CD14-positive monocyte (primary cell): ENCODE data around the gene SH3PXD2A. TPM values are rescaled to one million over a fixed set of nuclear protein-coding genes. Genes with fewer than 3 reads are reported as not detected.
A peak's percentile ranks its signal among the peaks of the same experiment; 100 is the strongest.

Source experiments
- DNase-seq, 3 donors: peaks; one replicate each; pipeline ENCODE4 v3.0.0-alpha.2; 2011 to 2022
- H2AFZ ChIP-seq: 2 replicates; pipeline ENCODE4 v1.6.0; 2012; ENCODE audit warnings: mild to moderate bottlenecking, low read depth, low read length, inconsistent platforms; ENCODE audit not compliant: insufficient read depth, poor library complexity, severe bottlenecking
- H3K27ac ChIP-seq, 2 donors: 1 replicate in 1 of 2; 2 replicates in 1 of 2; pipeline ENCODE4 v1.5.1; 2012 to 2013; ENCODE audit warnings: low read length in 2 of 2, control low read depth in 1 of 2, inconsistent platforms in 1 of 2, low read depth in 1 of 2, mild to moderate bottlenecking in 1 of 2
- H3K27me3 ChIP-seq, 2 donors: one replicate each; pipeline versions ENCODE4 v1.6.0 to v1.6.1; 2011 to 2013; ENCODE audit warnings: low read length in 2 of 2; ENCODE audit not compliant: control insufficient read depth in 2 of 2, insufficient read depth in 2 of 2
- H3K36me3 ChIP-seq, 2 donors: replicated peaks in 1 of 2; 1 replicate in 1 of 2; 2 replicates in 1 of 2; pipeline versions ENCODE4 v1.5.1 to v1.6.1; 2012 to 2013; ENCODE audit warnings: low read length in 2 of 2, control low read depth in 1 of 2, inconsistent platforms in 1 of 2, mild to moderate bottlenecking in 1 of 2; ENCODE audit not compliant: insufficient read depth in 2 of 2, control insufficient read depth in 1 of 2
- H3K4me1 ChIP-seq, 2 donors: 1 replicate in 1 of 2; 2 replicates in 1 of 2; pipeline versions ENCODE4 v1.5.1 to v1.6.1; 2012 to 2013; ENCODE audit warnings: low read length in 2 of 2, control low read depth in 1 of 2, inconsistent platforms in 1 of 2, mild to moderate bottlenecking in 1 of 2, moderate library complexity in 1 of 2; ENCODE audit not compliant: insufficient read depth in 2 of 2, control insufficient read depth in 1 of 2
- H3K4me2 ChIP-seq: replicated peaks from 2 replicates; pipeline ENCODE3; 2012; ENCODE audit warnings: low read length, moderate library complexity, mild to moderate bottlenecking; ENCODE audit not compliant: poor library complexity, severe bottlenecking; ENCODE audit errors: extremely low read depth
- H3K4me3 ChIP-seq, 3 experiments: fragments of 200-600 bp in 1 of 3; sonication (generic) in 1 of 3; replicated peaks in 1 of 3; 1 replicate in 2 of 3; 2 replicates in 1 of 3; pipeline ENCODE4 v1.5.1; 2011 to 2013; ENCODE audit warnings: low read length in 3 of 3, mild to moderate bottlenecking in 3 of 3, control low read depth in 2 of 3, low read depth in 2 of 3, inconsistent platforms in 1 of 3, moderate library complexity in 1 of 3
- H3K79me2 ChIP-seq: 2 replicates; pipeline ENCODE4 v1.6.0; 2012; ENCODE audit warnings: mild to moderate bottlenecking, control low read depth, inconsistent platforms, low read length, moderate library complexity; ENCODE audit not compliant: insufficient read depth
- H3K9ac ChIP-seq: 2 replicates; pipeline ENCODE4 v1.6.0; 2017; ENCODE audit warnings: low read length, mild to moderate bottlenecking; ENCODE audit not compliant: insufficient read depth, poor library complexity, severe bottlenecking
- H3K9me3 ChIP-seq, 2 donors: replicated peaks in 1 of 2; 1 replicate in 1 of 2; 2 replicates in 1 of 2; pipeline versions ENCODE4 v1.5.1 to v1.6.1; 2012 to 2013; ENCODE audit warnings: low read length in 2 of 2, control low read depth in 1 of 2; ENCODE audit not compliant: control insufficient read depth in 1 of 2, insufficient read depth in 1 of 2
- H4K20me1 ChIP-seq: 2 replicates; pipeline ENCODE4 v1.6.0; 2012; ENCODE audit warnings: mild to moderate bottlenecking, low read length, control low read depth, moderate library complexity; ENCODE audit not compliant: insufficient read depth
- H3K27ac Mint-ChIP-seq, 7 donors: one replicate each; pipeline ENCODE4 v1.8.0; 2020; ENCODE audit warnings: mild to moderate bottlenecking in 7 of 7, mixed read lengths in 7 of 7, moderate library complexity in 6 of 7, inconsistent platforms in 2 of 7
- H3K27me3 Mint-ChIP-seq, 3 donors: one replicate each; pipeline ENCODE4 v1.8.0; 2021 to 2022; ENCODE audit warnings: low read depth in 3 of 3, mild to moderate bottlenecking in 3 of 3, mixed read lengths in 3 of 3, moderate library complexity in 3 of 3, inconsistent platforms in 1 of 3
- H3K36me3 Mint-ChIP-seq, 2 donors: one replicate each; pipeline ENCODE4 v1.8.0; 2020; ENCODE audit warnings: mixed read lengths in 2 of 2, inconsistent platforms in 1 of 2, mild to moderate bottlenecking in 1 of 2
- H3K4me1 Mint-ChIP-seq: one replicate; pipeline ENCODE4 v1.8.0; 2020; ENCODE audit warnings: mild to moderate bottlenecking, mixed read lengths
- H3K4me3 Mint-ChIP-seq, 2 donors: one replicate each; pipeline ENCODE4 v1.8.0; 2020; ENCODE audit warnings: mild to moderate bottlenecking in 2 of 2, mixed read lengths in 2 of 2, moderate library complexity in 1 of 2
- H3K9me3 Mint-ChIP-seq, 7 donors: one replicate each; pipeline ENCODE4 v1.8.0; 2020 to 2022; ENCODE audit warnings: mixed read lengths in 7 of 7, mild to moderate bottlenecking in 6 of 7, moderate library complexity in 6 of 7, inconsistent platforms in 2 of 7
- WGBS: methylation state at CpG from one replicate; pipeline ENCODE4 v1.1.5; 2013; ENCODE audit warnings: missing lambda C conversion rate; ENCODE audit not compliant: insufficient coverage; 5-methylcytosine and 5-hydroxymethylcytosine counted together
- intact Hi-C, 2 donors: fragments of 100-400 bp; cut with micrococcal nuclease; formaldehyde crosslinking; loops; one replicate each; pipeline versions ENCODE4 v1.15.0 to v1.15.1; 2023
- polyA plus RNA-seq, 3 donors: library from polyadenylated mRNA; depleted of rRNA in 1 of 3; unstranded in 2 of 3; stranded (reverse) in 1 of 3; fragments of 300-500 nt in 2 of 3; fragments of >200 nt in 1 of 3; fragmentation: Illumina TruSeq in 2 of 3; gene quantifications; 1 replicate in 2 of 3; 2 replicates in 1 of 3; pipeline ENCODE4 v1.2.3, GENCODE V29; 2012 to 2021
- TF ChIP-seq, protein P1 (sequence below): fragments of 200-600 bp; IDR thresholded peaks from one replicate; pipeline ENCODE4 v1.8.0; 2022; ENCODE audit warnings: antibody characterized with exemption, mild to moderate bottlenecking

SH3PXD2A gene
- polyA plus RNA-seq, 3 donors = 0.01 to 0.76 (median 0.05) TPM

DNA sequence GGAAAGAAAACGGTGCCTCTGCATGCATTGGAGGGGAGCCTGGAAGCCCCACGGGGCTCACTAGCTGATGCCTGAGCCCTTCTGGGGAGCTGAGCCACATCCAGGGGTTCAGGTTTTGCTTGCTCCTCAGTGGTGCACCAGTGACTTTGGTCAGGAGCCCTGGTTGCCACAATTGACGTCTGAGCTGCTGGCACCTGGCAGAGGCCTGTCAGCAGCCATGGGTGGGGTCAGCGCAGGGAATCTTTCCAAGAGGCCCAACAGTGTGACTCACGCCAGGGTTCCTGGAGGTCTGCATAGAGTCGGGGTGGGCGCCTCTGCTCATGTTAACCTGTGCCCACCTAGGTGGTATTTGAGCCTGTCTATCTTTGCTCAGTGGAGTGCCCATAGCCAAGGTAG, 223.1 kb downstream of the SH3PXD2A start:
- no peak overlapping the region for H3K27ac Mint-ChIP-seq
- no peak overlapping the region for H3K27ac ChIP-seq
- H3K9ac ChIP-seq = no peak overlapping the region
- no peaks in the 10 kb centered on the region for H3K9me3 Mint-ChIP-seq
- H3K4me3 ChIP-seq = no peak overlapping the region
- no peaks in the 10 kb centered on the region for H3K9me3 ChIP-seq
- H3K4me1 Mint-ChIP-seq = no peaks in the 10 kb centered on the region
- no peaks in the 10 kb centered on the region for H3K4me1 ChIP-seq
- no peaks in the 10 kb centered on the region for H3K36me3 Mint-ChIP-seq
- no peak overlapping the region for H3K4me3 Mint-ChIP-seq
- H2AFZ ChIP-seq = no peak overlapping the region
- no peaks in the 10 kb centered on the region for H3K79me2 ChIP-seq
- no peaks in the 10 kb centered on the region for H3K27me3 ChIP-seq
- no peaks in the 10 kb centered on the region for H4K20me1 ChIP-seq
- peaks cover 0 to 2% (median under 1%) of the 10 kb centered on the region in 3 donors for H3K27me3 Mint-ChIP-seq
- DNase-seq = no peak
- no peaks in the 10 kb centered on the region for H3K36me3 ChIP-seq
- TF ChIP-seq, protein P1, sequence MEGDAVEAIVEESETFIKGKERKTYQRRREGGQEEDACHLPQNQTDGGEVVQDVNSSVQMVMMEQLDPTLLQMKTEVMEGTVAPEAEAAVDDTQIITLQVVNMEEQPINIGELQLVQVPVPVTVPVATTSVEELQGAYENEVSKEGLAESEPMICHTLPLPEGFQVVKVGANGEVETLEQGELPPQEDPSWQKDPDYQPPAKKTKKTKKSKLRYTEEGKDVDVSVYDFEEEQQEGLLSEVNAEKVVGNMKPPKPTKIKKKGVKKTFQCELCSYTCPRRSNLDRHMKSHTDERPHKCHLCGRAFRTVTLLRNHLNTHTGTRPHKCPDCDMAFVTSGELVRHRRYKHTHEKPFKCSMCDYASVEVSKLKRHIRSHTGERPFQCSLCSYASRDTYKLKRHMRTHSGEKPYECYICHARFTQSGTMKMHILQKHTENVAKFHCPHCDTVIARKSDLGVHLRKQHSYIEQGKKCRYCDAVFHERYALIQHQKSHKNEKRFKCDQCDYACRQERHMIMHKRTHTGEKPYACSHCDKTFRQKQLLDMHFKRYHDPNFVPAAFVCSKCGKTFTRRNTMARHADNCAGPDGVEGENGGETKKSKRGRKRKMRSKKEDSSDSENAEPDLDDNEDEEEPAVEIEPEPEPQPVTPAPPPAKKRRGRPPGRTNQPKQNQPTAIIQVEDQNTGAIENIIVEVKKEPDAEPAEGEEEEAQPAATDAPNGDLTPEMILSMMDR = no peak
- H3K4me2 ChIP-seq = no peak overlapping the region
- 74% methylated on average over 7 of the region's 7 CpGs for WGBS
- intact Hi-C loops = no loop called here

DNA sequence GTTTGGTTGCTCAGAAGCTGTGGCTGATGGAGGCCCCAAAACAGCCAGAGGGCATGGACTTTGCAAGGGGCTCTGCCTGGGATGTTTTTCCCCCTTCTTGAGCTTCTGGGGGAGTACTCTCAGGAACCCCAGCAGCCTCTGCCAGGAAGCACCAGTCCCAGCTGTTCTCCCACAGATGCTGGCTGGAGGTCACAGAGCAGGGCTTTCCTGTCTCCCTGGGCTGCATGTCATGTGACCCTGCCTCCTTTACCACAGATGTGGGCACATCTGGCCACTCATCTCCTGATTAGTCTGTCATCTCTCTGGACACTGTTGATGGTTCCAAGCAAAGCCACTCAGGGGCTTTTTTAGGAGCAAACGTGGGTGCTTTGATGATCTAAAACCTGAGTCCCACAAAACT, 225.2 kb downstream of the SH3PXD2A start:
- Mint-ChIP-seq H3K9me3 (no peaks in the 10 kb centered on the region), H3K27me3 (peaks cover 0 to 6% (median 6%) of the 10 kb centered on the region in 3 donors), H3K27ac (peak overlapping the region in 1 of 7 donors; percentile 38), H3K36me3 (no peaks in the 10 kb centered on the region), H3K4me1 (no peaks in the 10 kb centered on the region), H3K4me3 (no peak overlapping the region)
- TF ChIP-seq, protein P1 = no peak
- Histone ChIP-seq H3K9ac (no peak overlapping the region), H3K9me3 (no peaks in the 10 kb centered on the region), H3K27me3 (no peaks in the 10 kb centered on the region), H3K4me3 (no peak overlapping the region), H2AFZ (no peak overlapping the region), H4K20me1 (no peaks in the 10 kb centered on the region), H3K4me2 (no peak overlapping the region), H3K27ac (no peak overlapping the region), H3K36me3 (no peaks in the 10 kb centered on the region), H3K79me2 (no peaks in the 10 kb centered on the region), H3K4me1 (no peaks in the 10 kb centered on the region)
- WGBS = 29% methylated on average over 1 of the region's 1 CpG
- DNase-seq = no peak
- intact Hi-C loops = no loop called here
